GM13976 (cell line): Measurements from ENCODE around the gene CARNS1.

Source experiments
- DNase-seq: peaks from one replicate; pipeline ENCODE4 v3.0.0; 2012; ENCODE audit warnings: low spot score
- in situ Hi-C: fragments of 300-500 bp; cut with MboI; formaldehyde crosslinking; loops from one replicate; pipeline ENCODE4 v1.12.0; 2022; ENCODE audit warnings: low sequenced_read_pairs, mixed read lengths, inconsistent platforms; ENCODE audit not compliant: unreplicated experiment
- TF ChIP-seq, protein P1 (sequence below): IDR thresholded peaks from 2 replicates; pipeline ENCODE4 v1.5.1; 2012; ENCODE audit warnings: borderline replicate concordance, mild to moderate bottlenecking; ENCODE audit not compliant: insufficient read depth; ENCODE audit errors: extremely low read depth, missing control alignments, control extremely low read depth

The CARNS1 gene

DNA sequence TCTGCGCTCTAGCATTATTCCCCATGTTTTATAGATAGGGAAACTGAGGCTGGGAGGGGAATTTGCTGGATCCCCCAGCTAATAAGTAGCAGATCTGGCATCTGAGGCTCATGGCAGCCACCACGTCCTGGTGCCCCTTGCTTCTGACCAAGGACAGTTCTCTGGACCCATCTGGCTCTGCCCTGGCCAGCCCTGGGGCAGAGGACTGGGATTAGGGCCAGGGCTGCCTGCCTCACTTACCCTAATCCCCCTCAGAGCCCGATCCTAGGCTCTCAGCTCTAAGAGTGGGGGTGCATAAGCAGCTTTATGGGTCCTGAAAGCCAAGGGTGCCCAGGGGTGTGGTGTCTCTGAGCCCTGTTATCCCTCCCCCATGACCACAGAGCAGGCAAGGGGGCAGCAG lies 39.6 kb downstream of the CARNS1 start, which contains the start of gene CABP4:
Gene CABP4, plus strand, starts transcription at position 301 of the 400 bp plus-strand sequence. Its CDS starts 70 bp downstream, at position 371.
- in situ Hi-C loops = no loop called here
- TF ChIP-seq, protein P1, sequence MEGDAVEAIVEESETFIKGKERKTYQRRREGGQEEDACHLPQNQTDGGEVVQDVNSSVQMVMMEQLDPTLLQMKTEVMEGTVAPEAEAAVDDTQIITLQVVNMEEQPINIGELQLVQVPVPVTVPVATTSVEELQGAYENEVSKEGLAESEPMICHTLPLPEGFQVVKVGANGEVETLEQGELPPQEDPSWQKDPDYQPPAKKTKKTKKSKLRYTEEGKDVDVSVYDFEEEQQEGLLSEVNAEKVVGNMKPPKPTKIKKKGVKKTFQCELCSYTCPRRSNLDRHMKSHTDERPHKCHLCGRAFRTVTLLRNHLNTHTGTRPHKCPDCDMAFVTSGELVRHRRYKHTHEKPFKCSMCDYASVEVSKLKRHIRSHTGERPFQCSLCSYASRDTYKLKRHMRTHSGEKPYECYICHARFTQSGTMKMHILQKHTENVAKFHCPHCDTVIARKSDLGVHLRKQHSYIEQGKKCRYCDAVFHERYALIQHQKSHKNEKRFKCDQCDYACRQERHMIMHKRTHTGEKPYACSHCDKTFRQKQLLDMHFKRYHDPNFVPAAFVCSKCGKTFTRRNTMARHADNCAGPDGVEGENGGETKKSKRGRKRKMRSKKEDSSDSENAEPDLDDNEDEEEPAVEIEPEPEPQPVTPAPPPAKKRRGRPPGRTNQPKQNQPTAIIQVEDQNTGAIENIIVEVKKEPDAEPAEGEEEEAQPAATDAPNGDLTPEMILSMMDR = no peak
- DNase-seq = no peak

DNA sequence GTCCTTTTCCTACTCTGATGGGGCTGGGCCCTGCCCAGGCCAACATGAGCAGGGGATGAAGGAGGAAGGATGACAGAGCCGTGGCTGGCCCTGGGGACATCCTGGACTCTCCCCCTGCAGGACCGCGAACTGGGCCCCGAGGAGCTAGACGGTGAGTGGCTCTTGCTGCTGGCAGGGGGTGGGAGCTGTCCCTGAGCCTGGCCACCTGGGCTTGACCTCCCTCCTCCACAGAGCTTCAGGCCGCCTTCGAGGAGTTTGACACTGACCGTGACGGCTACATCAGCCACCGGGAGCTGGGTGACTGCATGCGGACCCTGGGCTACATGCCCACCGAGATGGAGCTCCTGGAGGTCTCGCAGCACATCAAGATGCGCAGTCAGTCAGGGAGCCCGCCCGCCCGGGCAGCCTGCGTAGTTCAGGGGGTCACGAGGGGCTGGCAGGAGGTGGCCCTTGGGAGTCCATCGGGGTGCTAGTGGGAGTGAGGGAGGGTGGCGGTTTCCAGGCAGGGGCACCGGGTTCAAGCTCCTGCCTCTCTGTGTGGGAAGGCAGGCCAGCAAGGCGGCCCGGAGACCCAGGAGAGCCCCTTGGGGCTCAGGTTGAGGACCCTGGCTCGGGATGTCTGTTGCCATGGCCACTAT lies 40.7 kb downstream of the CARNS1 start:
- in situ Hi-C loops = no loop called here
- TF ChIP-seq, protein P1 = no peak
- no peak for DNase-seq

DNA sequence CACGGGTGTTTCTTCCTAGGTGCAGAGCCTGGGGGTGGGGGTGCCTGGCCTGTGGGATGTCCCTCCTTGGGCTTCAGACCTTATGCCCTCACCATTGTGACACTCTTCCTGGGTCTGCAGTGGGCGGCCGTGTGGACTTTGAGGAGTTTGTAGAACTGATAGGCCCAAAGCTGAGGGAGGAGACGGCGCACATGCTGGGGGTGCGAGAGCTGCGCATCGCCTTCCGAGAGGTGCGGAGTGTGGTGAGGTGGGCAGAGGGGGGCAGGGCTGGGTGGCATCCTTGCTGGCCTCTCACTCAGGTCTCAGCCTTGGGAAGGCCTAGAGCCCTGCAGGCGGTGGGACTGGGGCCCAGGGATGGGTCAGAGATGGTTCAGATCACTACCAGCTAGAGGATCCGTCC lies 42.0 kb downstream of the CARNS1 start:
- TF ChIP-seq, protein P1 = no peak
- in situ Hi-C loops = no loop called here
- DNase-seq = no peak

DNA sequence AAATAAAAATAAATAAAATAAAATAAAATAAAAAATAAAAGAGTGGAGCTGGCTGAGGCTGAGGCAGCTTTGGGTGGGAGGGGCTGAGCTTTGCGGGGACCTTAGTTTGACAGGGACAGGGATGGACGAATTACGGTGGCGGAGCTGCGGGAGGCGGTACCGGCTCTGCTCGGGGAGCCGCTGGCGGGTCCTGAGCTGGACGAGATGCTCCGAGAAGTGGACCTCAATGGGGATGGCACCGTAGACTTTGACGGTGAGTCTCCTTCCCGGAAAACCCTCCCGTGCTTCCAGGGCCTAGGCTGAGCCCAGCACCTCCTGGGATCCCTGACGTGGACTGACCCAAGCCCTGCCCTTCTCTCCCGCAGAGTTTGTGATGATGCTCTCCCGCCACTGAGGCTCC lies 42.8 kb downstream of the CARNS1 start:
- in situ Hi-C loops = no loop called here
- TF ChIP-seq, protein P1 = no peak
- DNase-seq = no peak

DNA sequence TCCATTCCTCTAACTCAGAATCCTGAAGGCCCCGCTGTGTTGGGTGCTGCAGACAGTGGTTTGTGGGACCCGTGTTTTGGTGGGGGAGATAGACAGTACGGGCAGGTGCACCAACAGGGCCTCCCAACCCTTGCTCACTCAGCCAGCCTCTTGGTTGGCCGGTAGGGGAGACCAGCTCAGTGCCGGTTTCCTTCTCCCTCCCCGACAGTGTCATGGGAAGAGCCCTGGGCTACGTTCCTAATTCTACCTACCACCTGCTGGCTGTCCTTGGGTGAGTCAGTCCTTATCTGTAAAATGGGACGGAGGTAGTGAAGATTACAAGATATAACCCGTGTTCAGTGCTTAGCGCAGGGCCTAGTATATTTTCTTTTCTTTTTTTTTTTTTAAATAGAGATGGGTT lies 47.7 kb downstream of the CARNS1 start:
- TF ChIP-seq, protein P1 = no peak
- in situ Hi-C loops = no loop called here
- DNase-seq = no peak

DNA sequence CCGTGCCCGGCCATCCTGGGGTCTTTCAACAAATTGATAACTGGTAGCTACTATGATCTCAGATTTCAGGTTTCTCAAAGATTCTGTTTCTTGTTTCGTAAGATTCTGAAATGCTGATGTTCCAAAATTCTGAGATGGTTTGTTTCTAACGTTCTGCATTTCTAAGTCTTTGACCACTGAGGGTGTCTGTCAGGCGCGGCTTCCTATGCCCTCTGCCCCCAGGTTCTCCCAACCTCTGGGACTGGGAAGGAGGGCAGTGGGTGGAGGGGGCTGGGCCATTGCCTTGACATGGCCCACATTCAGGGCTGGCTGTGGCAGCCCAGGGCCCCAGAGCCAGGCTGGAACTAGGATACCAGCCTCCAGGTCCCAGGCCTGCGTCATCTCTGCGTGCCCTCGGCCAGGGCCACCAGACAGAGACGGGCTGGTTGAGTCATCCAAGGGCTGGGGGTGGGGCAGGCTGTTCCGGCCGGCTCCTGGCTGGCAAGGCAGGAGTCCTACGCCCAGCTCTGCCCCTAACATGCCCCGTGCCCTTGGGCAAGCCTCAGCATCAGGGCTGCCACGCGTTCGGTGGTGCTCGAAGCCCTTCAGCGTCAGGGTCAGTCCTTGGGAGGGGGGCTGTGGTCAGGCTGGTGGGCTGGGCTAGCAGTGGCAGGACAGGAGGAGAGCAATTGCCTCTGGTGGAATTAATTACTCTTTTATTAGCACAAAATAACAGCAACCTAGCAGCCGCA lies 48.4 kb downstream of the CARNS1 start:
- no peak for DNase-seq
- in situ Hi-C loops = no loop called here
- TF ChIP-seq, protein P1 = no peak
